Naive thymus-derived CD4-positive, alpha-beta T cell (primary cell): ENCODE data around the gene PEAK3. TPM values are rescaled to one million over a fixed set of nuclear protein-coding genes. Genes with fewer than 3 reads are reported as not detected.

Experiments
- ATAC-seq: fragments of 150-1000 bp; cut with Tn5 transposase; 2 replicates; pipeline ENCODE4 v1.10.0; 2021; ENCODE audit warnings: mild to moderate bottlenecking, moderate library complexity
- CTCF ChIA-PET: fragments of 350-600 bp; sonication (Branson Sonifier 250); formaldehyde crosslinking; loops from one replicate; lab custom pipeline; 2021; ENCODE audit warnings: antibody characterized with exemption; lab: Charles Lee
- POLR2A ChIA-PET: fragments of 350-600 bp; sonication (Branson Sonifier 250); formaldehyde crosslinking; loops from one replicate; lab custom pipeline; 2021; ENCODE audit warnings: antibody characterized with exemption, inconsistent platforms; lab: Charles Lee
- DNase-seq, 9 donors: peaks; one replicate each; pipeline versions ENCODE4 v3.0.0 to v3.0.0-alpha.2; 2020 to 2022; ENCODE audit warnings: mixed read lengths in 1 of 9
- H3K27ac ChIP-seq: one replicate; pipeline ENCODE4 v1.7.0; 2013; ENCODE audit warnings: mild to moderate bottlenecking, low read depth, low read length, moderate library complexity
- H3K27me3 ChIP-seq, 2 donors: one replicate each; pipeline ENCODE4 v1.7.0; 2013; ENCODE audit warnings: low read length in 2 of 2, mild to moderate bottlenecking in 2 of 2, moderate library complexity in 2 of 2; ENCODE audit not compliant: control insufficient read depth in 2 of 2, insufficient read depth in 2 of 2
- H3K36me3 ChIP-seq, 3 experiments: 1 replicate in 2 of 3; 2 replicates in 1 of 3; pipeline ENCODE4 v1.7.0; 2013; ENCODE audit warnings: low read length in 3 of 3, mild to moderate bottlenecking in 3 of 3, moderate library complexity in 1 of 3; ENCODE audit not compliant: insufficient read depth in 3 of 3, control insufficient read depth in 2 of 3
- H3K4me1 ChIP-seq, 2 donors: one replicate each; pipeline ENCODE4 v1.7.0; 2013; ENCODE audit warnings: low read length in 2 of 2, mild to moderate bottlenecking in 2 of 2, moderate library complexity in 1 of 2; ENCODE audit not compliant: control insufficient read depth in 2 of 2, insufficient read depth in 2 of 2
- H3K4me3 ChIP-seq: 2 replicates; pipeline ENCODE4 v1.7.0; 2013; ENCODE audit warnings: mild to moderate bottlenecking, low read length
- H3K9me3 ChIP-seq, 3 experiments: 1 replicate in 2 of 3; 2 replicates in 1 of 3; pipeline ENCODE4 v1.7.0; 2013; ENCODE audit warnings: low read length in 3 of 3; ENCODE audit not compliant: control insufficient read depth in 2 of 3
- H3K27ac Mint-ChIP-seq, 9 donors: one replicate each; pipeline ENCODE4 v1.8.0; 2020 to 2022; ENCODE audit warnings: mixed read lengths in 9 of 9, mild to moderate bottlenecking in 8 of 9, moderate library complexity in 5 of 9, inconsistent platforms in 2 of 9
- H3K27me3 Mint-ChIP-seq, 5 donors: one replicate each; pipeline ENCODE4 v1.8.0; 2021 to 2022; ENCODE audit warnings: mixed read lengths in 5 of 5, mild to moderate bottlenecking in 1 of 5
- H3K36me3 Mint-ChIP-seq, 5 donors: one replicate each; pipeline ENCODE4 v1.8.0; 2020 to 2022; ENCODE audit warnings: mixed read lengths in 5 of 5, mild to moderate bottlenecking in 3 of 5, inconsistent platforms in 1 of 5
- H3K4me1 Mint-ChIP-seq, 7 donors: one replicate each; pipeline ENCODE4 v1.8.0; 2020 to 2022; ENCODE audit warnings: mixed read lengths in 7 of 7, mild to moderate bottlenecking in 3 of 7, inconsistent platforms in 1 of 7
- H3K4me3 Mint-ChIP-seq, 10 donors: one replicate each; pipeline ENCODE4 v1.8.0; 2020 to 2022; ENCODE audit warnings: mild to moderate bottlenecking in 10 of 10, mixed read lengths in 10 of 10, moderate library complexity in 6 of 10, inconsistent platforms in 2 of 10
- H3K9me3 Mint-ChIP-seq, 11 donors: one replicate each; pipeline ENCODE4 v1.8.0; 2020 to 2022; ENCODE audit warnings: mixed read lengths in 11 of 11, mild to moderate bottlenecking in 4 of 11, inconsistent platforms in 1 of 11, moderate library complexity in 1 of 11
- intact Hi-C, 2 donors: fragments of 100-400 bp; cut with micrococcal nuclease; formaldehyde crosslinking; loops; one replicate each; pipeline ENCODE4 v1.15.1; 2023
- polyA plus RNA-seq, 2 donors: library from polyadenylated mRNA; unstranded; fragments of 300-500 nt; fragmentation: Illumina TruSeq; gene quantifications; one replicate each; pipeline ENCODE4 v1.2.3, GENCODE V29; 2021
- total RNA-seq, 6 experiments: library from RNA in 5 of 6; stranded (reverse) in 5 of 6; gene quantifications; 1 replicate in 5 of 6; 2 replicates in 1 of 6; pipeline ENCODE4 v1.2.3 and lab custom pipeline; 2021 to 2026

The PEAK3 gene
- total and polyA plus RNA-seq, 7 experiments from 2014 or later: 0.14 to 3.9 (median 0.36) TPM; not detected in 1

- ChIA-PET CTCF (interaction anchor here (1.0 to 1.5 kb wide), 2 partner anchors 10 to 93 kb away, joined by 3 read pairs; no protein-coding TSS in a partner anchor), POLR2A (interaction anchor here (0.6 to 2.4 kb wide), 10 partner anchors 26 to 727 kb away, joined by 3 to 8 read pairs (median 6); partner anchors contain the start of genes GADD45B and PLEKHJ1)
- intact Hi-C loops: loop anchor here (1.0 to 2.0 kb wide), 7 partner anchors 40 to 177 kb away; partner anchors contain the start of genes AP3D1 (in 2 of the 2), PLEKHJ1 (in 2 of the 2), SF3A2 (in 2 of the 2) and TIMM13 (in 1 of the 2)
- peaks cover 0 to 16% (median 4%) of the 10 kb centered on the region in 5 donors for H3K36me3 Mint-ChIP-seq
- Histone ChIP-seq H3K36me3 (peaks cover 0 to 30% (median 0%) of the 10 kb centered on the region in 3 experiments), H3K4me1 (peaks cover 10 to 48% of the 10 kb centered on the region in 2 donors), H3K27me3 (no peaks in the 10 kb centered on the region), H3K4me3 (peak within 1 kb of the TSS; percentile 95), H3K27ac (peak within 1 kb of the TSS; percentile 93), H3K9me3 (no peaks in the 10 kb centered on the region)
- ATAC-seq (peak; percentile 85), DNase-seq (peak; percentile 87 to 95 (median 91))
- peaks cover 0 to 2% (median 0%) of the 10 kb centered on the region in 5 donors for H3K27me3 Mint-ChIP-seq
- H3K4me1 Mint-ChIP-seq: peaks cover 35 to 80% (median 62%) of the 10 kb centered on the region in 7 donors
- peak within 1 kb of the TSS; percentile 94 to 100 (median 98) for H3K4me3 Mint-ChIP-seq
- peaks cover 0 to 4% (median 0%) of the 10 kb centered on the region in 11 donors for H3K9me3 Mint-ChIP-seq
- peak within 1 kb of the TSS; percentile 91 to 100 (median 99) for H3K27ac Mint-ChIP-seq
Measured at GRCh38 chr19:2328401-2329148, 46.6 kb upstream of the PEAK3 start, which contains the start of the genes LSM7 and SPPL2B. LSM7 (minus strand) TSS chr19:2328586; CDS start chr19:2328566, 20 bp downstream. SPPL2B (plus strand) TSS chr19:2328684; CDS start chr19:2328710, 26 bp downstream.

- Histone ChIP-seq H3K4me1 (peaks cover 10 to 42% of the 10 kb centered on the region in 2 donors), H3K9me3 (no peaks in the 10 kb centered on the region), H3K27me3 (no peaks in the 10 kb centered on the region), H3K36me3 (peaks cover 0 to 36% (median 0%) of the 10 kb centered on the region in 3 experiments), H3K27ac (peak overlapping the region; percentile 93), H3K4me3 (peak overlapping the region; percentile 95)
- peaks cover 0 to 16% (median 4%) of the 10 kb centered on the region in 5 donors for H3K36me3 Mint-ChIP-seq
- H3K4me1 Mint-ChIP-seq: peaks cover 35 to 76% (median 61%) of the 10 kb centered on the region in 7 donors
- H3K9me3 Mint-ChIP-seq: peaks cover 0 to 4% (median 0%) of the 10 kb centered on the region in 11 donors
- DNase-seq (peak in 8 of 9 donors; percentile 48 to 76 (median 60)), ATAC-seq (peak; percentile 72)
- peak overlapping the region; percentile 91 to 100 (median 99) for H3K27ac Mint-ChIP-seq
- intact Hi-C loops: loop anchor here (1.0 to 2.0 kb wide), 7 partner anchors 39 to 177 kb away; partner anchors contain the start of genes AP3D1 (in 2 of the 2), PLEKHJ1 (in 2 of the 2), SF3A2 (in 2 of the 2) and TIMM13 (in 1 of the 2)
- H3K4me3 Mint-ChIP-seq: peak overlapping the region; percentile 94 to 100 (median 98)
- ChIA-PET CTCF (interaction anchor here (1.0 to 1.5 kb wide), 2 partner anchors 10 to 92 kb away, joined by 3 read pairs; no protein-coding TSS in a partner anchor), POLR2A (interaction anchor here (0.8 to 2.4 kb wide), 13 partner anchors 25 to 580 kb away, joined by 3 to 7 read pairs (median 5); partner anchors contain the start of genes GADD45B and PLEKHJ1)
- H3K27me3 Mint-ChIP-seq: peaks cover 0 to 2% (median 0%) of the 10 kb centered on the region in 5 donors
Measured at GRCh38 chr19:2327773-2328400, 45.9 kb upstream of the PEAK3 start.

GRCh38 chr19:2326699-2327360 lies 44.9 kb upstream of the PEAK3 start:
- H3K4me3 Mint-ChIP-seq: peak overlapping the region; percentile 94 to 100 (median 98)
- Histone ChIP-seq H3K36me3 (peaks cover 0 to 45% (median 0%) of the 10 kb centered on the region in 3 experiments), H3K27ac (peak overlapping the region; percentile 93), H3K4me1 (peaks cover 10 to 31% of the 10 kb centered on the region in 2 donors), H3K9me3 (no peaks in the 10 kb centered on the region), H3K4me3 (peak overlapping the region; percentile 95), H3K27me3 (no peaks in the 10 kb centered on the region)
- no peak for DNase-seq
- peaks cover 0 to 2% (median 0%) of the 10 kb centered on the region in 5 donors for H3K27me3 Mint-ChIP-seq
- ChIA-PET CTCF (interaction anchor here (0.6 kb wide), 1 partner anchor 1054 kb away, joined by 3 read pairs; no protein-coding TSS in a partner anchor), POLR2A (interaction anchor here (1.0 to 2.4 kb wide), 8 partner anchors 24 to 294 kb away, joined by 3 to 7 read pairs (median 5); no protein-coding TSS in a partner anchor)
- peaks cover 0 to 16% (median 4%) of the 10 kb centered on the region in 5 donors for H3K36me3 Mint-ChIP-seq
- H3K9me3 Mint-ChIP-seq: peaks cover 0 to 4% (median 0%) of the 10 kb centered on the region in 11 donors
- intact Hi-C loops: no loop called here
- peak overlapping the region in 8 of 9 donors; percentile 67 to 100 (median 98) for H3K27ac Mint-ChIP-seq
- H3K4me1 Mint-ChIP-seq: peaks cover 35 to 67% (median 53%) of the 10 kb centered on the region in 7 donors
- ATAC-seq: no peak

GRCh38 chr19:2325281-2326046 lies 43.5 kb upstream of the PEAK3 start:
- H3K36me3 ChIP-seq: peaks cover 0 to 56% (median 0%) of the 10 kb centered on the region in 3 experiments
- no peaks in the 10 kb centered on the region for H3K27me3 ChIP-seq
- Mint-ChIP-seq H3K27ac (peak overlapping the region in 7 of 9 donors; percentile 28 to 95 (median 66)), H3K36me3 (peaks cover 0 to 16% (median 4%) of the 10 kb centered on the region in 5 donors), H3K27me3 (peaks cover 0 to 2% (median 0%) of the 10 kb centered on the region in 5 donors), H3K4me1 (peaks cover 33 to 54% (median 43%) of the 10 kb centered on the region in 7 donors), H3K9me3 (peaks cover 0 to 4% (median 0%) of the 10 kb centered on the region in 11 donors), H3K4me3 (peak overlapping the region in 9 of 10 donors; percentile 22 to 99 (median 58))
- ChIA-PET POLR2A (no interaction called here), CTCF (no interaction called here)
- ATAC-seq (no peak), DNase-seq (no peak)
- no peaks in the 10 kb centered on the region for H3K9me3 ChIP-seq
- no peak overlapping the region for H3K4me3 ChIP-seq
- H3K27ac ChIP-seq: no peak overlapping the region
- intact Hi-C loops: no loop called here
- H3K4me1 ChIP-seq: peaks cover 10 to 22% of the 10 kb centered on the region in 2 donors

GRCh38 chr19:2324220-2324948 lies 42.4 kb upstream of the PEAK3 start:
- ATAC-seq (no peak), DNase-seq (no peak)
- intact Hi-C loops: no loop called here
- ChIA-PET CTCF (interaction anchor here (0.8 kb wide), 1 partner anchor 66 kb away, joined by 4 read pairs; no protein-coding TSS in a partner anchor), POLR2A (interaction anchor here (0.6 kb wide), 1 partner anchor 1666 kb away, joined by 3 read pairs; no protein-coding TSS in a partner anchor)
- H3K4me3 Mint-ChIP-seq: peak overlapping the region in 1 of 10 donors; percentile 20
- peaks cover 10 to 17% of the 10 kb centered on the region in 2 donors for H3K4me1 ChIP-seq
- H3K9me3 ChIP-seq: no peaks in the 10 kb centered on the region
- H3K27ac Mint-ChIP-seq: peak overlapping the region in 3 of 9 donors; percentile 24 to 42 (median 40)
- peaks cover 0 to 13% (median 4%) of the 10 kb centered on the region in 5 donors for H3K36me3 Mint-ChIP-seq
- H3K36me3 ChIP-seq: peaks cover 0 to 56% (median 0%) of the 10 kb centered on the region in 3 experiments
- peaks cover 0 to 2% (median 0%) of the 10 kb centered on the region in 5 donors for H3K27me3 Mint-ChIP-seq
- no peak overlapping the region for H3K4me3 ChIP-seq
- no peak overlapping the region for H3K27ac ChIP-seq
- no peaks in the 10 kb centered on the region for H3K27me3 ChIP-seq
- peaks cover 22 to 44% (median 33%) of the 10 kb centered on the region in 7 donors for H3K4me1 Mint-ChIP-seq
- peaks cover 0 to 4% (median 0%) of the 10 kb centered on the region in 11 donors for H3K9me3 Mint-ChIP-seq
